Esophagus muscularis mucosa (tissue), 4 donors: ENCODE measurements around the gene DSTYK. TPM values are rescaled to one million over a fixed set of nuclear protein-coding genes. Genes with fewer than 3 reads are reported as not detected.

Source experiments
- DNase-seq: peaks from one replicate; pipeline ENCODE4 v3.0.0-alpha.2; 2017; ENCODE audit errors: extremely low spot score
- H3K27ac ChIP-seq, 4 donors: fragments of 200-600 bp; sonication (generic); replicated peaks in 1 of 4; 1 replicate in 3 of 4; 2 replicates in 1 of 4; pipeline ENCODE4 v1.5.1; 2016 to 2019; ENCODE audit warnings: mild to moderate bottlenecking in 1 of 4
- H3K27me3 ChIP-seq, 4 donors: fragments of 200-600 bp; sonication (generic); one replicate each; pipeline versions ENCODE4 v1.5.1 to v1.6.0; 2016 to 2019
- H3K36me3 ChIP-seq, 4 donors: fragments of 200-600 bp; sonication (generic); one replicate each; pipeline ENCODE4 v1.5.1; 2016 to 2019
- H3K4me1 ChIP-seq, 4 donors: fragments of 200-600 bp; sonication (generic); one replicate each; pipeline ENCODE4 v1.5.1; 2016 to 2019
- H3K4me3 ChIP-seq, 4 donors: fragments of 200-600 bp; sonication (generic); 1 replicate in 2 of 4; 2 replicates in 2 of 4; pipeline ENCODE4 v1.5.1; 2016 to 2019; ENCODE audit warnings: mild to moderate bottlenecking in 4 of 4, moderate library complexity in 1 of 4
- H3K9me3 ChIP-seq, 4 donors: fragments of 200-600 bp; sonication (generic); 1 replicate in 3 of 4; 2 replicates in 1 of 4; pipeline ENCODE4 v1.5.1; 2016 to 2019
- EP300 ChIP-seq: sonication (generic); formaldehyde crosslinking; IDR thresholded peaks from one replicate; pipeline ENCODE4 v1.6.1; 2017; ENCODE audit warnings: antibody characterized with exemption
- POLR2A ChIP-seq: fragments of 450-650 bp; IDR thresholded peaks from one replicate; pipeline ENCODE4 v1.6.1; 2017; ENCODE audit warnings: antibody characterized with exemption, moderate library complexity, mild to moderate bottlenecking, low read depth
- POLR2AphosphoS5 ChIP-seq, 2 donors: sonication (generic); formaldehyde crosslinking; IDR thresholded peaks; one replicate each; pipeline ENCODE4 v1.6.1; 2017; ENCODE audit warnings: antibody characterized with exemption in 2 of 2
- WGBS: methylation state at CpG from one replicate; pipeline ENCODE4 v1.1.5; 2018; 5-methylcytosine and 5-hydroxymethylcytosine counted together
- intact Hi-C: fragments of 100-400 bp; cut with DNase I; formaldehyde crosslinking; loops from one replicate; pipeline ENCODE4 v1.15.1; 2023
- total RNA-seq, 4 donors: library from RNA; depleted of rRNA; stranded (reverse); fragments of >200 nt; gene quantifications; one replicate each; pipeline versions ENCODE4 v1.1.0 to v1.2.1, GENCODE V29; 2016
- TF ChIP-seq, protein P1 (sequence below), 3 experiments: fragments of 200-600 bp in 2 of 3; fragments of 450-650 bp in 1 of 3; sonication (generic) in 2 of 3; IDR thresholded peaks; one replicate each; pipeline ENCODE4 v1.5.1; 2017 to 2019; ENCODE audit warnings: antibody characterized with exemption in 3 of 3, mild to moderate bottlenecking in 2 of 3, moderate library complexity in 1 of 3

Gene DSTYK
- total RNA-seq, 4 donors from 2014 or later = 12.0 to 16.1 (median 13.9) TPM

DNA sequence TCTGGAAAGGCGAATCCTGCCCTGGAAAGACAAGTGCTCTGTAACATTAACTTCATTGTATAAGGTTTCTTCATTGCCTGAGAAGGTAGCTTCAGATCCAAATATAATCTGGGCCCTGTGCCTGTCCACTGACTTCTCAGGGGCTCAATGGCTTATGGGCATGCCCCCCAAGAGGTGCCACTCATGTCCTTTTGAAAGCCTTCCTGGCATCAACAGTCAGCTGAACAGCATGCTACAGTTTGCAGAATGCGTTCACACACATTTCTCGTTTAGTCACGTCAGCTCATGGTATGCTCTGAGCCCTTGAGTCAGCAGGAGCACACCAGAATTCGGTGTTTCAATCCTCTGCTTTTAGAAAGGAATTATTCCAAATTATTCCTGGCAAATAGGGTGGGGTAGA, 40.1 kb upstream of the DSTYK start:
- Histone ChIP-seq H3K27ac (peak overlapping the region; percentile 16 to 52 (median 34)), H3K9me3 (no peaks in the 10 kb centered on the region), H3K36me3 (no peaks in the 10 kb centered on the region), H3K27me3 (no peaks in the 10 kb centered on the region), H3K4me1 (peaks cover 30 to 70% (median 67%) of the 10 kb centered on the region in 4 donors), H3K4me3 (no peak overlapping the region)
- 73% methylated on average over 4 of the region's 5 CpGs for WGBS
- TF ChIP-seq EP300 (no peak), POLR2AphosphoS5 (IDR thresholded peaks at IDR 0.05) (no peak), POLR2A (no peak)
- TF ChIP-seq, protein P1, sequence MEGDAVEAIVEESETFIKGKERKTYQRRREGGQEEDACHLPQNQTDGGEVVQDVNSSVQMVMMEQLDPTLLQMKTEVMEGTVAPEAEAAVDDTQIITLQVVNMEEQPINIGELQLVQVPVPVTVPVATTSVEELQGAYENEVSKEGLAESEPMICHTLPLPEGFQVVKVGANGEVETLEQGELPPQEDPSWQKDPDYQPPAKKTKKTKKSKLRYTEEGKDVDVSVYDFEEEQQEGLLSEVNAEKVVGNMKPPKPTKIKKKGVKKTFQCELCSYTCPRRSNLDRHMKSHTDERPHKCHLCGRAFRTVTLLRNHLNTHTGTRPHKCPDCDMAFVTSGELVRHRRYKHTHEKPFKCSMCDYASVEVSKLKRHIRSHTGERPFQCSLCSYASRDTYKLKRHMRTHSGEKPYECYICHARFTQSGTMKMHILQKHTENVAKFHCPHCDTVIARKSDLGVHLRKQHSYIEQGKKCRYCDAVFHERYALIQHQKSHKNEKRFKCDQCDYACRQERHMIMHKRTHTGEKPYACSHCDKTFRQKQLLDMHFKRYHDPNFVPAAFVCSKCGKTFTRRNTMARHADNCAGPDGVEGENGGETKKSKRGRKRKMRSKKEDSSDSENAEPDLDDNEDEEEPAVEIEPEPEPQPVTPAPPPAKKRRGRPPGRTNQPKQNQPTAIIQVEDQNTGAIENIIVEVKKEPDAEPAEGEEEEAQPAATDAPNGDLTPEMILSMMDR (IDR thresholded peaks at IDR 0.05) = no peak
- DNase-seq = no peak
- intact Hi-C loops = loop anchor here (2.0 to 5.0 kb wide), 2 partner anchors 23 to 119 kb away; no protein-coding TSS in a partner anchor

DNA sequence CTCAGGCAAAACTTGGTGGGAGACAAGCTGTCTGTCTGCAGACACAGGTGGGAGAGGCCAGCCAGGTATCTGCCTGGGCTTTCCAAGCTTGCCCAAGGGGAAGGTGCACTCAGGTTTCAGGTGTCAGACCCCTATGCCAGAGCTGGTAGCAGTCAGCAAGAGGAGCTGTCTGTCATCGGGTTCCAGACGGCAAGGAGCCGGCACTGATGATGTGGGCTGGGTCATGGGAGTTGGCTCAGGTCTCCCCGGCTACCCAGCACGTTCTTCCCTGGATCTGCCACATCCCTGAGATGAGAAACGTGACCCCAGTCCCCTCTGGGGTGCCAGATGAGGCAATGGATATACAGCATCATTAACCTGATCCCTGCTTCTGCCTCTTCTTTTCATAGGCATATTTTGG, 39.2 kb upstream of the DSTYK start:
- no peak for TF ChIP-seq POLR2A
- TF ChIP-seq POLR2AphosphoS5 (IDR thresholded peaks at IDR 0.05) = no peak
- no peak for TF ChIP-seq EP300
- TF ChIP-seq, protein P1 (IDR thresholded peaks at IDR 0.05) = no peak
- no peaks in the 10 kb centered on the region for H3K27me3 ChIP-seq
- intact Hi-C loops = loop anchor here (2.0 to 5.0 kb wide), 2 partner anchors 22 to 118 kb away; no protein-coding TSS in a partner anchor
- H3K36me3 ChIP-seq = no peaks in the 10 kb centered on the region
- 70% methylated on average over 6 of the region's 6 CpGs for WGBS
- DNase-seq = no peak
- H3K4me3 ChIP-seq = no peak overlapping the region
- no peaks in the 10 kb centered on the region for H3K9me3 ChIP-seq
- H3K27ac ChIP-seq = peak overlapping the region in 2 of 4 donors; percentile 14 to 34
- H3K4me1 ChIP-seq = peaks cover 28 to 65% (median 62%) of the 10 kb centered on the region in 4 donors

DNA sequence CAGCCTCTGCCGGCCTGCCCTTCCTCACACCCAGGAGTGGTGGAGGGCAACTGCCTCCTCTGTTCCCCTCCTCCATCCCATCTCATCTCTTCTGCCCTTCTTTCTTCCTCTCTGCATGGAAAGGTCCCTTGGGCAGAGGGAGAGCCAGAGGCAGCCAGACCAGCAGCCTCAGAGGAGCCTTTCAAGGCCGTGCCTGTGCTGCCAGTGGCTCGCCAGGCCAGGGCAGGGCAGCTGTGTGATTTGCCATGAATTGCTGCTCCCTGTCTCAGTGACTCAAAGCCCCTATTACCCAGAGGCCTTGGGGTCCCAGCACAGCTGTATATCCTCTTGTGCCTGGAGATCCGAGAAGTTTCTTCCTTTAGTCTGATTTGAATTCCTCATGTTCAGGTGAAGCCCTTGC, 38.1 kb upstream of the DSTYK start:
- Histone ChIP-seq H3K4me1 (peaks cover 28 to 62% (median 61%) of the 10 kb centered on the region in 4 donors), H3K27ac (peak overlapping the region; percentile 28 to 65 (median 58)), H3K4me3 (no peak overlapping the region), H3K27me3 (no peaks in the 10 kb centered on the region), H3K36me3 (no peaks in the 10 kb centered on the region), H3K9me3 (no peaks in the 10 kb centered on the region)
- WGBS = 70% methylated on average over 2 of the region's 4 CpGs
- TF ChIP-seq POLR2A (no peak), POLR2AphosphoS5 (IDR thresholded peaks at IDR 0.05) (no peak), EP300 (no peak)
- TF ChIP-seq, protein P1 (IDR thresholded peaks at IDR 0.05) = no peak
- intact Hi-C loops = loop anchor here (2.0 to 5.0 kb wide), 2 partner anchors 21 to 117 kb away; no protein-coding TSS in a partner anchor
- no peak for DNase-seq

DNA sequence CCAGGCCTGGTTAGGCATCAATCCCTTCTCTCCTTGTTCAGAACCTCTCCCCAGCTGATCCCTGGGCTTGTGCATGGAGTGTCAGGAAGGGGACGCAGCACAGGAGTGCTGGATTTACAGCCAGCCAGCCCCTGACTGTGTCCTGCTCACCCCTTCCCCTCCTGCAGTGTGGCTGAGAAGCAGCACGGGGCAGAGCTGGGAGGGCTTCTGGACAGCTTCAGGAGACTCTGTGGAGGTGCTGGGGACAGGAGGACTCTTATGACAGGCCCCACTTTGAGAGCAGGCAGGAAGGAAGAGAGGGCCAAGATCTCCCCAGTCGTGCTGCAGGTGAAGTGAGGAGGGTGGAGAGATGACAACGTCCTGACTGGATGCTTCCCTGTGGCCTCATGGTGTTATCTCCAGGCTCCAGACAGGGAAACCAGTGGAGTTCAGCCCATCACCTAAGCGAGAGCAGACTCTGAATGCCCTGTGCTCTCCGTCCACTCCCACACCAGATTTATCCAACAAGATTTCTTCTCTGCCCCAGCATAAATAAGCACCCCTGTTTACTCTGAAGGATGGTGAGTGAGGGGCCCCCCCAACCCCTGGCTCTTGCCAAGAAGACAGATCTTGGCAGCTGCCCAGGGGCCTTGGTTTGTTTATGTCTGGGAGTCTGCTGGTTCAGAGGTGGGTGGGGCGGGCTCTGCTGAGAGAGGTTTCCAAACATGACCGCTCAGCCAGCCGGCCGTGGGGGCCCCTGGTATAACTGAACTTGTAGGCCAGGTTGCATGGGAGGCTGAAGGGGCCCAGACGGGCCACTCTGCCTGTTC, 37.5 kb upstream of the DSTYK start:
- Histone ChIP-seq H3K9me3 (no peaks in the 10 kb centered on the region), H3K27me3 (no peaks in the 10 kb centered on the region), H3K36me3 (no peaks in the 10 kb centered on the region), H3K27ac (peak overlapping the region; percentile 28 to 65 (median 58)), H3K4me3 (no peak overlapping the region), H3K4me1 (peaks cover 28 to 62% (median 61%) of the 10 kb centered on the region in 4 donors)
- no peak for DNase-seq
- TF ChIP-seq, protein P1 (IDR thresholded peaks at IDR 0.05) = no peak
- TF ChIP-seq POLR2AphosphoS5 (IDR thresholded peaks at IDR 0.05) = peak in 1 of 2 donors; percentile 20
- WGBS = 64% methylated on average over 4 of the region's 11 CpGs
- intact Hi-C loops = no loop called here
